Fibroblast of the aortic adventitia (primary cell): Measurements from ENCODE around the gene RAP2B. TPM values are rescaled to one million over a fixed set of nuclear protein-coding genes. Genes with fewer than 3 reads are reported as not detected.
A peak's percentile ranks its signal among the peaks of the same experiment; 100 is the strongest.

Experiments used
- DNase-seq: peaks from one replicate; pipeline ENCODE4 v3.0.0-alpha.2; 2010; ENCODE audit warnings: low read depth
- H3K4me3 ChIP-seq: 2 replicates; pipeline ENCODE4 v1.5.1; 2011; ENCODE audit warnings: low read depth, mild to moderate bottlenecking, control low read depth, low read length, moderate library complexity
- CTCF ChIP-seq: IDR thresholded peaks from 2 replicates; pipeline ENCODE4 v1.5.1; 2011; ENCODE audit warnings: mild to moderate bottlenecking, low read length, control low read depth, inconsistent platforms; ENCODE audit not compliant: insufficient read depth
- total RNA-seq: library from RNA; depleted of rRNA; stranded (reverse); fragments of >200 nt; gene quantifications from 2 replicates; pipeline ENCODE4 v1.2.3, GENCODE V29; 2012; ENCODE audit warnings: low replicate concordance

Gene RAP2B
- total RNA-seq, 1 donor, result 24.8 TPM

DNA sequence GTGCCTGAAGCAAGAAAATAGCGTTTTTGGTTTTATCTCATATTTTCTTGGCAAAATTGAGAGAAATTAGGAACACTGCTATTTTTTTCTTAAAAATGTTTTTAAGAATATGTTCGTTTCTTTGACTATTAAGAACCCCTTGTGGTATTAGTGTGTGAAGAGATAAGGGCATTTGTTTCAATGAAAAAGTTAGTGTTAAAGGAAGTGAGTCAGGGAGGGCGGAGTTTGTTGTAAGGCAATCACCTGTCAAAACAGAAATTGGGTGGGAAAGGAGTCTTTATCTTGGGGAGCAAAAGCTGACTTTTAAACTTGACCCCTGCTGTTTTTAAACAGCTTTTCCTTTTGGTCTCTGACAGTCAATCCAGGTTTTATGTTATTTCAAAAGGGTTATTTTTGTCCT lies 4.2 kb downstream of the RAP2B start:
- peak; percentile 54 for DNase-seq
- peak overlapping the region; percentile 94 for H3K4me3 ChIP-seq
- no peak for TF ChIP-seq CTCF

DNA sequence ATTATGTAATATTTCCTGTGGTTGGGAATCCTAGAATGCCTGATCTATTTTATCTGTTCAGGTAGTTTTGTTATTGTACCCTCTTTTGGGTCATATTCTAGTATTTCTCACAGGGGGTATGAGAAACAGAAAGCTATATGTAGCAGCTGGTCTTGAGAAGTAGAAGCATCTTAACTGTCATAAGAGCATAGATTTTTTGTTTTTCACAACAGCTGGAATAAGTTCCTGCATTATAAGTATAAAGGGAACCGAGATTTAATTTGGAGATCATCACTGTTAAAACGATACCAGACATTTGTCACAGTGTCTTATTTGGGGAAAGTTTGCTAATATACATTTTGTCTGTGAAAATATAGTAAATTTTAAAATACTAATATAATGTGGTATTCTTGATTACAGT lies 4.8 kb downstream of the RAP2B start:
- no peak for TF ChIP-seq CTCF
- no peak for DNase-seq
- H3K4me3 ChIP-seq, result no peak overlapping the region

- no peak for TF ChIP-seq CTCF
- DNase-seq, result no peak
- H3K4me3 ChIP-seq, result no peak overlapping the region
Observed at GRCh38 chr3:153169793-153170383, 7.9 kb downstream of the RAP2B start.

GRCh38 chr3:153171256-153171655 lies 9.2 kb downstream of the RAP2B start:
- no peak overlapping the region for H3K4me3 ChIP-seq
- DNase-seq, result no peak
- TF ChIP-seq CTCF, result no peak

GRCh38 chr3:153171918-153172317 lies 9.9 kb downstream of the RAP2B start:
- no peak for TF ChIP-seq CTCF
- no peak for DNase-seq
- no peak overlapping the region for H3K4me3 ChIP-seq

DNA sequence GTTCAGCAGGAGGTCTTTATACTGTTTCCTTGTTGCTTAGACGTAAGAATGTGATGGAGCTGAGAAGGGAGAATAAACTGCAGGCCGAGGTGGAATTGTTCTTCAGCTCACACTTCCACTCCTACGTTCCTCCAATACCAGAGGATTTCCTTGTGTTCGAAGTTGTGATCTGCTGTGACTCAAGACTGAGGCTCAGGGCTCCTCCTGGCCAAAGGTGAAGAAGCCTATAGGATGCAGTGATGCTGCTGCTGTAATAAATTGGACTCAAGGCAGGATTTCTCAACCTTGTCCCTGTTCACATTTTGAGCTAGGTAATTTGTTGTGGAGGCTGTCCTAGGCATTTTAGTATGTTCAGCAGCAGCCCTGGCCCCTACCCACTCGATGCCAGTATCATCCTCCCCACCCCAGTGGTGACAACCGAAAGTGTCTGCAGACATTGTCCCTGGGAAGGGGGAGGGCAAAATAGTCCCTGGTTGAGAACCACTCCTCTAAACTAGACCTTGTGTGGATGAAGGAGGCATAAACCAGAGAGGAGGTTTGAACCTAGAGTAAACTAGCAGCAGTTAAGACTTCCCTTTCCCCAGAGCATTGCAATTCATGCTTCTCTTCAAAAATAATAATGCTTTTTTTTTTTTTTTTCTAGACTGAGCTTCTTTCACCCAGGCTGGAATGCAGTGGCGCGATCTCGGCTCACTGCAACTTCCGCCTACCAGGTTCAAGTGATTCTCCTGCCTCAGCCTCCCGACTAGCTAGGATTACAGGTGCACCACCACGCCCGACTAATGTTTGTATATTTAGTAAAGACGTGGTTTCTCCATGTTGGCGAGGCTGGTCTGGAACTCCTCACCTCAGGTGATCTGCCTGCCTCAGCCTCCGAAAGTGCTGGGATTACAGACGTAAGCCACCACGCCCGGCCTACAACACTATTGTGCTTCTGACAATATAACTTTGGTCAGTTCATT lies 11.1 kb downstream of the RAP2B start:
- H3K4me3 ChIP-seq, result no peak overlapping the region
- no peak for TF ChIP-seq CTCF
- no peak for DNase-seq
